ENCODE measurements around the gene POU6F2. TPM values are rescaled to one million over a fixed set of nuclear protein-coding genes. Genes with fewer than 3 reads are reported as not detected.

The POU6F2 gene
- total and polyA plus RNA-seq, 9 of the 15 experiments (the other 6 are each of a cell fraction or from before 2014, with no cell fraction given), result 0.29 to 1.5 (median 0.96) TPM

DNA sequence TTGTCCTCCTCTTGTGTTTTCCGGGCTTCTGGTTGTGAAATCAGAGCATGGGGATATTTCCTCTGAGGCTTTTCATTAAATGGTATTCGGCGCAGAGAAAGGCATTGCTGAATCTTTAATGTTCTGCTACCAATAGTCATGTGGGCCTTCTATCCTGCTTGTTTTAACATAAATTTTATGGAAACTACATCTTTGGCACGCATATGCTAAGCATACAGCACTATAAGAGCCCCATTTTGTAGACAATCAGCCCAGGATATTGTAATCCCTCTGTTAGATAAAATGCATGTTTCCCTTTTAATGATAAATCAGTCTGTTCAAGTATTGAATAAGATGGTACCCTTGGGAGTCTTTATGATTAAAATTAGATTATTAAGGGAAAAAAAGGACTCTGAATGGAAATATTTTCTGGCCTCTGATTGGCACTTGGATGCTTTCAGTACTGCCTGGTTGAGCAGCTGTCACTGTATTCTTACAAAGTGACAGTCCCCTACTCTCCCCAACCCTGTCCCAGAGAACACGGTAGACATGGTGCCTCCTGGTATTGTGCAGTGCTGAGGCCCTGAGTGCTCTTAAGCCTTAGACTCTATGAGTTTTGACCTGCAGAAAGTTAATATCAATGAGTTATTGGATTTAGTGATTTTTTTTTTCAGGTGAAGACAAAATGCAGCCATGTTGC lies 256.3 kb downstream of the POU6F2 start:
- H3K4me3 ChIP-seq, result no peak overlapping the region
- no peaks in the 10 kb centered on the region for H3K9me3 ChIP-seq (replicated peaks; ENCODE audit: control insufficient read depth, insufficient read depth, low read depth, low read length)
- H3K27ac ChIP-seq (ENCODE audit: extremely low read depth, low read depth, low read length), result no peak overlapping the region
- ATAC-seq (no peak), FAIRE-seq (no peak), DNase-seq (ENCODE audit: extremely low read depth in 1 of 4, low spot score in 3 of 4) (no peak)
- peaks cover 0 to 6% of the 10 kb centered on the region in 2 experiments; a peak in 2 of 5 replicates for H3K4me1 ChIP-seq (replicated peaks in 1 of 2; ENCODE audit: control insufficient read depth in 2 of 2, insufficient read depth in 2 of 2, low read length in 2 of 2)
- in situ Hi-C loops (cut with MboI), result no loop called here
- POLR2A ChIA-PET, result no interaction called here
- H3K9me1 ChIP-seq (ENCODE audit: control insufficient read depth, insufficient read depth, low read length), result no peaks in the 10 kb centered on the region
- H3K27me3 ChIP-seq (ENCODE audit: control insufficient read depth in 2 of 2, insufficient read depth in 2 of 2, low read length in 2 of 2), result peaks cover 0 to 2% of the 10 kb centered on the region in 2 experiments; a peak in 3 of 5 replicates
- CTCF ChIA-PET (ENCODE audit: low intra/inter-chr PET ratio), result no interaction called here
- H3K9ac ChIP-seq (ENCODE audit: insufficient read depth in 1 of 2, low read depth in 2 of 2, low read length in 2 of 2), result no peak overlapping the region
- WGBS (ENCODE audit: insufficient coverage, low coverage, missing lambda C conversion rate), result 19% methylated on average over 5 of the region's 5 CpGs
- BruUV-seq (replicated peaks), result no TSS peak
- no peaks in the 10 kb centered on the region for H4K20me1 ChIP-seq (replicated peaks; ENCODE audit: control insufficient read depth, insufficient read depth, low read length)
- no peak overlapping the region for H2AFZ ChIP-seq (ENCODE audit: low read depth, low read length)
- no peaks in the 10 kb centered on the region for H3K36me3 ChIP-seq (ENCODE audit: control insufficient read depth, insufficient read depth, low read length)
- H3K79me2 ChIP-seq (ENCODE audit: control insufficient read depth, insufficient read depth, low read length), result no peaks in the 10 kb centered on the region
- intact Hi-C loops (cut with micrococcal nuclease), result no loop called here
- no peak overlapping the region for H3K4me2 ChIP-seq (ENCODE audit: insufficient read depth, low read length)
- TF ChIP-seq NEUROD1 (IDR thresholded peaks at IDR 0.05; ENCODE audit: borderline replicate concordance, low read depth, low read length, partially characterized antibody) (no peak), SIN3B (IDR thresholded peaks at IDR 0.05; ENCODE audit: low read depth) (no peak), EP400 (IDR thresholded peaks at IDR 0.05) (no peak), NBN (IDR thresholded peaks at IDR 0.05; ENCODE audit: low read depth) (no peak), CSDE1 (IDR thresholded peaks at IDR 0.05) (no peak), HOXB6 (CRISPR knock-in tag; IDR thresholded peaks at IDR 0.05; ENCODE audit: borderline replicate concordance) (no peak), SMARCC2 (IDR thresholded peaks at IDR 0.05; ENCODE audit: low read depth) (no peak), NCOA4 (IDR thresholded peaks at IDR 0.05; ENCODE audit: partially characterized antibody) (no peak), RB1 (IDR thresholded peaks at IDR 0.05; ENCODE audit: low read depth) (no peak), SIX5 (IDR thresholded peaks at IDR 0.05; ENCODE audit: borderline replicate concordance in 1 of 2, insufficient read depth in 1 of 2, low read depth in 1 of 2, low read length in 2 of 2) (no peak)
- TF ChIP-seq, protein P1, sequence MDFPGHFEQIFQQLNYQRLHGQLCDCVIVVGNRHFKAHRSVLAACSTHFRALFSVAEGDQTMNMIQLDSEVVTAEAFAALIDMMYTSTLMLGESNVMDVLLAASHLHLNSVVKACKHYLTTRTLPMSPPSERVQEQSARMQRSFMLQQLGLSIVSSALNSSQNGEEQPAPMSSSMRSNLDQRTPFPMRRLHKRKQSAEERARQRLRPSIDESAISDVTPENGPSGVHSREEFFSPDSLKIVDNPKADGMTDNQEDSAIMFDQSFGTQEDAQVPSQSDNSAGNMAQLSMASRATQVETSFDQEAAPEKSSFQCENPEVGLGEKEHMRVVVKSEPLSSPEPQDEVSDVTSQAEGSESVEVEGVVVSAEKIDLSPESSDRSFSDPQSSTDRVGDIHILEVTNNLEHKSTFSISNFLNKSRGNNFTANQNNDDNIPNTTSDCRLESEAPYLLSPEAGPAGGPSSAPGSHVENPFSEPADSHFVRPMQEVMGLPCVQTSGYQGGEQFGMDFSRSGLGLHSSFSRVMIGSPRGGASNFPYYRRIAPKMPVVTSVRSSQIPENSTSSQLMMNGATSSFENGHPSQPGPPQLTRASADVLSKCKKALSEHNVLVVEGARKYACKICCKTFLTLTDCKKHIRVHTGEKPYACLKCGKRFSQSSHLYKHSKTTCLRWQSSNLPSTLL (IDR thresholded peaks at IDR 0.05), result no peak
- TF ChIP-seq, protein P2, sequence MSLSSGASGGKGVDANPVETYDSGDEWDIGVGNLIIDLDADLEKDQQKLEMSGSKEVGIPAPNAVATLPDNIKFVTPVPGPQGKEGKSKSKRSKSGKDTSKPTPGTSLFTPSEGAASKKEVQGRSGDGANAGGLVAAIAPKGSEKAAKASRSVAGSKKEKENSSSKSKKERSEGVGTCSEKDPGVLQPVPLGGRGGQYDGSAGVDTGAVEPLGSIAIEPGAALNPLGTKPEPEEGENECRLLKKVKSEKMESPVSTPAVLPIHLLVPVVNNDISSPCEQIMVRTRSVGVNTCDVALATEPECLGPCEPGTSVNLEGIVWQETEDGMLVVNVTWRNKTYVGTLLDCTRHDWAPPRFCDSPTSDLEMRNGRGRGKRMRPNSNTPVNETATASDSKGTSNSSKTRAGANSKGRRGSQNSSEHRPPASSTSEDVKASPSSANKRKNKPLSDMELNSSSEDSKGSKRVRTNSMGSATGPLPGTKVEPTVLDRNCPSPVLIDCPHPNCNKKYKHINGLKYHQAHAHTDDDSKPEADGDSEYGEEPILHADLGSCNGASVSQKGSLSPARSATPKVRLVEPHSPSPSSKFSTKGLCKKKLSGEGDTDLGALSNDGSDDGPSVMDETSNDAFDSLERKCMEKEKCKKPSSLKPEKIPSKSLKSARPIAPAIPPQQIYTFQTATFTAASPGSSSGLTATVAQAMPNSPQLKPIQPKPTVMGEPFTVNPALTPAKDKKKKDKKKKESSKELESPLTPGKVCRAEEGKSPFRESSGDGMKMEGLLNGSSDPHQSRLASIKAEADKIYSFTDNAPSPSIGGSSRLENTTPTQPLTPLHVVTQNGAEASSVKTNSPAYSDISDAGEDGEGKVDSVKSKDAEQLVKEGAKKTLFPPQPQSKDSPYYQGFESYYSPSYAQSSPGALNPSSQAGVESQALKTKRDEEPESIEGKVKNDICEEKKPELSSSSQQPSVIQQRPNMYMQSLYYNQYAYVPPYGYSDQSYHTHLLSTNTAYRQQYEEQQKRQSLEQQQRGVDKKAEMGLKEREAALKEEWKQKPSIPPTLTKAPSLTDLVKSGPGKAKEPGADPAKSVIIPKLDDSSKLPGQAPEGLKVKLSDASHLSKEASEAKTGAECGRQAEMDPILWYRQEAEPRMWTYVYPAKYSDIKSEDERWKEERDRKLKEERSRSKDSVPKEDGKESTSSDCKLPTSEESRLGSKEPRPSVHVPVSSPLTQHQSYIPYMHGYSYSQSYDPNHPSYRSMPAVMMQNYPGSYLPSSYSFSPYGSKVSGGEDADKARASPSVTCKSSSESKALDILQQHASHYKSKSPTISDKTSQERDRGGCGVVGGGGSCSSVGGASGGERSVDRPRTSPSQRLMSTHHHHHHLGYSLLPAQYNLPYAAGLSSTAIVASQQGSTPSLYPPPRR (CRISPR knock-in tag; IDR thresholded peaks at IDR 0.05; ENCODE audit: borderline replicate concordance), result no peak
- TF ChIP-seq, protein P3, sequence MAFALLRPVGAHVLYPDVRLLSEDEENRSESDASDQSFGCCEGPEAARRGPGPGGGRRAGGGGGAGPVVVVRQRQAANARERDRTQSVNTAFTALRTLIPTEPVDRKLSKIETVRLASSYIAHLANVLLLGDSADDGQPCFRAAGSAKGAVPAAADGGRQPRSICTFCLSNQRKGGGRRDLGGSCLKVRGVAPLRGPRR (CRISPR knock-in tag; IDR thresholded peaks at IDR 0.05), result no peak
- TF ChIP-seq, protein P4, sequence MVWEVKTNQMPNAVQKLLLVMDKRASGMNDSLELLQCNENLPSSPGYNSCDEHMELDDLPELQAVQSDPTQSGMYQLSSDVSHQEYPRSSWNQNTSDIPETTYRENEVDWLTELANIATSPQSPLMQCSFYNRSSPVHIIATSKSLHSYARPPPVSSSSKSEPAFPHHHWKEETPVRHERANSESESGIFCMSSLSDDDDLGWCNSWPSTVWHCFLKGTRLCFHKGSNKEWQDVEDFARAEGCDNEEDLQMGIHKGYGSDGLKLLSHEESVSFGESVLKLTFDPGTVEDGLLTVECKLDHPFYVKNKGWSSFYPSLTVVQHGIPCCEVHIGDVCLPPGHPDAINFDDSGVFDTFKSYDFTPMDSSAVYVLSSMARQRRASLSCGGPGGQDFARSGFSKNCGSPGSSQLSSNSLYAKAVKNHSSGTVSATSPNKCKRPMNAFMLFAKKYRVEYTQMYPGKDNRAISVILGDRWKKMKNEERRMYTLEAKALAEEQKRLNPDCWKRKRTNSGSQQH (CRISPR knock-in tag; IDR thresholded peaks at IDR 0.05), result no peak
